Lung (tissue), 12 donors: ENCODE measurements around the gene VMO1. TPM values are rescaled to one million over a fixed set of nuclear protein-coding genes. Genes with fewer than 3 reads are reported as not detected.

Experiments used
- ATAC-seq: fragments of 200-7000 bp; cut with Tn5 transposase; one replicate; pipeline ENCODE4 v1.9.1; 2020; ENCODE audit warnings: moderate number of reproducible peaks; ENCODE audit not compliant: insufficient read depth, low FRiP score
- DNase-seq, 3 donors: peaks; one replicate each; pipeline ENCODE4 v3.0.0-alpha.2; 2013 to 2017
- H3K27ac ChIP-seq, 2 donors: one replicate each; pipeline ENCODE4 v1.5.1; 2013; ENCODE audit warnings: mild to moderate bottlenecking in 2 of 2, moderate library complexity in 2 of 2, control low read depth in 1 of 2, inconsistent platforms in 1 of 2, low read depth in 1 of 2, low read length in 1 of 2
- H3K27me3 ChIP-seq, 3 donors: one replicate each; pipeline ENCODE4 v1.5.1; 2013; ENCODE audit warnings: low read length in 2 of 3; ENCODE audit not compliant: control insufficient read depth in 3 of 3, insufficient read depth in 3 of 3
- H3K36me3 ChIP-seq, 4 donors: one replicate each; pipeline ENCODE4 v1.5.1; 2013; ENCODE audit warnings: low read length in 4 of 4, mild to moderate bottlenecking in 1 of 4, moderate library complexity in 1 of 4; ENCODE audit not compliant: control insufficient read depth in 4 of 4, insufficient read depth in 4 of 4
- H3K4me1 ChIP-seq, 5 donors: one replicate each; pipeline ENCODE4 v1.5.1; 2013; ENCODE audit warnings: low read length in 5 of 5, mild to moderate bottlenecking in 2 of 5, moderate library complexity in 1 of 5; ENCODE audit not compliant: control insufficient read depth in 5 of 5, insufficient read depth in 5 of 5
- H3K4me3 ChIP-seq: one replicate; pipeline ENCODE4 v1.5.1; 2013; ENCODE audit warnings: mild to moderate bottlenecking, control low read depth, moderate library complexity
- H3K9ac ChIP-seq, 2 donors: one replicate each; pipeline ENCODE4 v1.5.1; 2013; ENCODE audit warnings: low read length in 2 of 2, control low read depth in 1 of 2; ENCODE audit not compliant: insufficient read depth in 1 of 2
- H3K9me3 ChIP-seq, 4 donors: one replicate each; pipeline ENCODE4 v1.5.1; 2013; ENCODE audit warnings: low read length in 3 of 4, mild to moderate bottlenecking in 1 of 4, moderate library complexity in 1 of 4; ENCODE audit not compliant: control insufficient read depth in 4 of 4, insufficient read depth in 3 of 4
- WGBS, 2 donors: extraction: QIAGEN DNeasy Blood & Tissue Kit; methylation state at CpG; one replicate each; pipeline ENCODE4 v1.1.7; 2013; 5-methylcytosine and 5-hydroxymethylcytosine counted together
- polyA plus RNA-seq, 2 donors: library from polyadenylated mRNA; stranded (reverse); fragments of 200-250 nt; gene quantifications; one replicate each; pipeline ENCODE4 v1.2.1, GENCODE V29; 2013
- total RNA-seq, 2 donors: library from RNA; depleted of rRNA in 1 of 2; stranded (reverse); fragments of >200 nt in 1 of 2; gene quantifications; one replicate each; pipeline ENCODE4 v1.2.1, GENCODE V29; 2014 to 2021
- TF ChIP-seq, protein P1 (sequence below): IDR thresholded peaks from 2 replicates; pipeline ENCODE4 v1.5.1; 2012; ENCODE audit warnings: mild to moderate bottlenecking; ENCODE audit errors: control extremely low read depth, extremely low read depth
- donor health status: control.
- donor health status: control.
- donor health status: Bipolar disorder and iron deficiency.
- donor health status: healthy.
- donor health status: DM: yes; HTN: yes; CAD: no.

The VMO1 gene
- total and polyA plus RNA-seq, 4 donors = 2.1 to 21.8 (median 17.7) TPM

DNA sequence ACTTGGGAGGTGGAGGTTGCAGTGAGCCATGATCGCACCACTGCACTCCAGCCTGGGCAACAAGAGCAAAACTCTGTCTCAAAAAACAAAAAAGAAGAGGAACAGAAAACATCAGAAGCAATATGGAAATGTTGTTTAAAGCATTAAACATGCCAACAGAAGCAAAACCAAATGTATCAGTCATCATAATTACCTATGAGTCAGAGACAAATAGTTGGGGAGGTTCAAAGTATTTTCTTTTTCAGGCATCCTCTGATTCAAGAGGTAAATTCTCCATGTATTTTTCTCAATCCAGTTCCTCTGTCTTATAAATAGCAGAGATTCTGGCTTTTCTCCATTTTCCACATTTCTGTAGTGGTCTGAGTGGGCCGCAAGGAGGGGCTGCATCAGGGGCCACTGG lies 16.5 kb downstream of the VMO1 start:
- 96 to 98% methylated on average over 2 of the region's 2 CpGs for WGBS, 2 donors
- ATAC-seq = no peak

DNA sequence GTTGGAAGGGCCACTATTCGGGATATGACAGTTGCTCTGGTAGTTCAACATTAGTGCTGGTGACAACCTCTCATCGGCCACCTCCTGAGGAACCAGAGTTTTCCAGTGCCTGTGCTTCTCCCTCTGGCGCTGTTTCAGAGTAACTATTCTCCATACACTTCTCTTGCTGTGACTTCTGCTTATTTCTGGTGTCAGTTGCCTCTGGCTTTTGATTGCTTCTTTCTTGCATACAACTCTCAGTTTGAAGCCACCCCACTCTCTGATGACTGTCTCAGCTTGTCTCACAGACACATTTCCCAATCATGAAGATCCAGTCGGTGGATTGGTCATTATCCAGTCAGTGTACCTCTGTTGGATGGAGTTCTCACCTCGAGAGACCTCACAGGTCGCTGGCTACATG lies 17.9 kb downstream of the VMO1 start:
- TF ChIP-seq, protein P1, sequence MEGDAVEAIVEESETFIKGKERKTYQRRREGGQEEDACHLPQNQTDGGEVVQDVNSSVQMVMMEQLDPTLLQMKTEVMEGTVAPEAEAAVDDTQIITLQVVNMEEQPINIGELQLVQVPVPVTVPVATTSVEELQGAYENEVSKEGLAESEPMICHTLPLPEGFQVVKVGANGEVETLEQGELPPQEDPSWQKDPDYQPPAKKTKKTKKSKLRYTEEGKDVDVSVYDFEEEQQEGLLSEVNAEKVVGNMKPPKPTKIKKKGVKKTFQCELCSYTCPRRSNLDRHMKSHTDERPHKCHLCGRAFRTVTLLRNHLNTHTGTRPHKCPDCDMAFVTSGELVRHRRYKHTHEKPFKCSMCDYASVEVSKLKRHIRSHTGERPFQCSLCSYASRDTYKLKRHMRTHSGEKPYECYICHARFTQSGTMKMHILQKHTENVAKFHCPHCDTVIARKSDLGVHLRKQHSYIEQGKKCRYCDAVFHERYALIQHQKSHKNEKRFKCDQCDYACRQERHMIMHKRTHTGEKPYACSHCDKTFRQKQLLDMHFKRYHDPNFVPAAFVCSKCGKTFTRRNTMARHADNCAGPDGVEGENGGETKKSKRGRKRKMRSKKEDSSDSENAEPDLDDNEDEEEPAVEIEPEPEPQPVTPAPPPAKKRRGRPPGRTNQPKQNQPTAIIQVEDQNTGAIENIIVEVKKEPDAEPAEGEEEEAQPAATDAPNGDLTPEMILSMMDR = no peak
- DNase-seq = no peak

More for the DNA sequence above, 16.5 kb downstream of the VMO1 start:
- no peaks in the 10 kb centered on the region for H3K9me3 ChIP-seq
- TF ChIP-seq, protein P1 = no peak
- H3K36me3 ChIP-seq = no peaks in the 10 kb centered on the region
- no peak overlapping the region for H3K27ac ChIP-seq
- H3K4me3 ChIP-seq = no peak overlapping the region
- H3K27me3 ChIP-seq = peaks cover 0 to 9% (median 2%) of the 10 kb centered on the region in 3 donors
- H3K9ac ChIP-seq = no peak overlapping the region
- DNase-seq = no peak
- no peaks in the 10 kb centered on the region for H3K4me1 ChIP-seq

DNA sequence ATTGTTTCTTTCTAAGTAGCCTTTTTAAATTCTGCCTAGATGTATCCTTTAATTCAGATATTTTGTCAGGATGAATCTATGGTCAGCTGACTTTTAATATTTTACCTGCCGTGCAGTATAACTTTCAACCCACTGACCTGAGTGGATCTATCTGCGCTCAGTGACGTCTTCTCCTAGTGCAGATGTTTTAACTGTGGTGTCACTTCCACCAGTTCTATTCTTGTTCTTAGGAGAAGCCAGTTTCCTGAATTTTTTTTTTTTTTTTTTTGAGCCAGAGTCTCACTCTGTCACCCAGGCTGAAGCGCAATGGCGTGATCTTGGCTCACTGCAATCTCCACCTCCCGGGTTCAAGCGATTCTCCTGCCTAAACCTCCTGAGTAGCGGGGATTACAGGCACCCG lies 19.4 kb downstream of the VMO1 start:
- Histone ChIP-seq H3K4me3 (no peak overlapping the region), H3K27me3 (peaks cover 0 to 4% (median 2%) of the 10 kb centered on the region in 3 donors), H3K9ac (no peak overlapping the region), H3K27ac (no peak overlapping the region), H3K9me3 (no peaks in the 10 kb centered on the region), H3K36me3 (no peaks in the 10 kb centered on the region), H3K4me1 (no peaks in the 10 kb centered on the region)
- TF ChIP-seq, protein P1 = no peak
- DNase-seq = no peak
- no peak for ATAC-seq
- WGBS, 2 donors = 64 to 69% methylated on average over 9 of the region's 9 CpGs

More for the DNA sequence above, 17.9 kb downstream of the VMO1 start:
- 75 to 83% methylated on average over 6 of the region's 6 CpGs for WGBS, 2 donors
- Histone ChIP-seq H3K4me3 (no peak overlapping the region), H3K4me1 (no peaks in the 10 kb centered on the region), H3K27me3 (peaks cover 0 to 7% (median 2%) of the 10 kb centered on the region in 3 donors), H3K36me3 (no peaks in the 10 kb centered on the region), H3K9ac (no peak overlapping the region), H3K9me3 (no peaks in the 10 kb centered on the region), H3K27ac (no peak overlapping the region)
- no peak for ATAC-seq

DNA sequence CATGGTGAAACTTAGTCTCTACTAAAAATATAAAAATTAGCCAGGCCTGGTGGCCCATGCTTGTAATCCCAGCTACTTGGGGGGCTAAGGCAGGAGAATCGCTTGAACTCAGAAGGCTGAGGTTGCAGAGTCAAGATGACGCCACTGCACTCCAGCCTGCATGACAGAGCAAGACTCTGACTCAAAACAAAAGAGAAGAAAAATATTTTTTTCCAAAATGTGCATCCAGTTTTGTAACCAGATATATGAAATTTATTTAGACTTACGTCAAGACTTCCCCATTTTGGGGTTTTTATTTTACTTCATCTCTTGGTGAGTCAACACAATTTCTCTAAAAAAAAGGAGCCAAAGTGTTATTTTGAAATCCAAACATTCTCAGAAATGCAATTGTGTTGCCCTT lies 20.0 kb downstream of the VMO1 start:
- ATAC-seq (no peak), DNase-seq (no peak)
- TF ChIP-seq, protein P1 = no peak
- H3K9ac ChIP-seq = no peak overlapping the region
- H3K27me3 ChIP-seq = peaks cover 0 to 2% (median 0%) of the 10 kb centered on the region in 3 donors
- WGBS, 2 donors = 36 to 60% methylated on average over 3 of the region's 3 CpGs
- no peaks in the 10 kb centered on the region for H3K4me1 ChIP-seq
- H3K4me3 ChIP-seq = no peak overlapping the region
- H3K27ac ChIP-seq = peak overlapping the region in 1 of 2 donors; percentile 52
- no peaks in the 10 kb centered on the region for H3K9me3 ChIP-seq
- H3K36me3 ChIP-seq = no peaks in the 10 kb centered on the region
